HG03469 (cell line): ENCODE measurements around the gene DDB1.

Source experiments
- ATAC-seq: cut with Tn5 transposase; IDR thresholded peaks from one replicate; pipeline ENCODE4 v1.9.1; 2021; ENCODE audit warnings: mild to moderate bottlenecking, moderate library complexity, moderate number of reproducible peaks; ENCODE audit not compliant: unreplicated experiment

Gene DDB1

GRCh38 chr11:61302550-61302949, 30.4 kb downstream of the DDB1 start:
- no peak for ATAC-seq

- ATAC-seq = no peak
Measured at GRCh38 chr11:61298663-61299244, 34.2 kb downstream of the DDB1 start.

- no peak for ATAC-seq
Measured at GRCh38 chr11:61297746-61298145, 35.2 kb downstream of the DDB1 start.

- no peak for ATAC-seq
Measured at GRCh38 chr11:61297341-61297740, 35.6 kb downstream of the DDB1 start.

- no peak for ATAC-seq
Measured at GRCh38 chr11:61295596-61295926, 37.3 kb downstream of the DDB1 start.

GRCh38 chr11:61294717-61295595, 37.9 kb downstream of the DDB1 start, which contains the start of gene VWCE:
Gene VWCE (minus strand): TSS chr11:61295316. CDS start chr11:61295037, 279 bp downstream.
- ATAC-seq = no peak

GRCh38 chr11:61293867-61294716, 38.8 kb downstream of the DDB1 start:
- ATAC-seq = no peak

- no peak for ATAC-seq
Measured at GRCh38 chr11:61292356-61292755, 40.5 kb downstream of the DDB1 start.

GRCh38 chr11:61290905-61291690, 41.8 kb downstream of the DDB1 start:
- no peak for ATAC-seq

GRCh38 chr11:61287338-61287977, 45.4 kb downstream of the DDB1 start:
- ATAC-seq = no peak

- ATAC-seq = no peak
Measured at GRCh38 chr11:61283613-61284012, 49.3 kb downstream of the DDB1 start.

GRCh38 chr11:61281581-61282250, 51.2 kb downstream of the DDB1 start:
- ATAC-seq = no peak

GRCh38 chr11:61280883-61281580, 51.9 kb downstream of the DDB1 start:
- no peak for ATAC-seq

- ATAC-seq = no peak
Measured at GRCh38 chr11:61279934-61280659, 52.8 kb downstream of the DDB1 start.

- no peak for ATAC-seq
Measured at GRCh38 chr11:61278001-61278470, 54.9 kb downstream of the DDB1 start.

GRCh38 chr11:61277186-61278000, 55.5 kb downstream of the DDB1 start:
- no peak for ATAC-seq

GRCh38 chr11:61275191-61275590, 57.7 kb downstream of the DDB1 start:
- no peak for ATAC-seq
